ENCODE data around the gene LRRC59. TPM values are rescaled to one million over a fixed set of nuclear protein-coding genes. Genes with fewer than 3 reads are reported as not detected.

Gene LRRC59
- total and polyA plus RNA-seq, 2 of the 13 experiments (the other 11 are each of a cell fraction or from before 2014, with no cell fraction given), result 87.3 to 222 TPM

GRCh38 chr17:50432125-50432762 is 34.9 kb upstream of the LRRC59 start:
- ChIA-PET POLR2A (interaction anchor here (1.0 to 1.8 kb wide), 3 partner anchors 8 to 35 kb away, joined by 3 to 8 read pairs (median 4); partner anchors contain the start of gene LRRC59), CTCF (ENCODE audit: low intra/inter-chr PET ratio, low total read pairs) (no interaction called here)
- H3K9me3 ChIP-seq (ENCODE audit: low read length), result no peaks in the 10 kb centered on the region
- DNase-seq (ENCODE audit: low spot score), result no peak
- no peak overlapping the region for H3K4me2 ChIP-seq (ENCODE audit: low read depth, low read length)
- in situ Hi-C loops (cut with HindIII; ENCODE audit: extremely low pct_ligation_motif_present, low pct_unique_long_range_greater_than_20kb) (no loop called here), intact Hi-C loops (cut with micrococcal nuclease; ENCODE audit: unreplicated experiment) (no loop called here)
- no peaks in the 10 kb centered on the region for H4K20me1 ChIP-seq (ENCODE audit: insufficient read depth, low read length)
- no peak for FAIRE-seq
- peaks cover 0 to 4% of the 10 kb centered on the region in 2 experiments; a peak in 1 of 5 replicates for H3K36me3 ChIP-seq (replicated peaks in 1 of 2; ENCODE audit: control insufficient read depth in 1 of 2, insufficient read depth in 2 of 2, low read length in 2 of 2)
- peak overlapping the region; percentile 24 for H3K27ac ChIP-seq (ENCODE audit: extremely low read length, insufficient read depth, low read length)
- BruUV-seq (replicated peaks), result no TSS peak
- peaks cover 28% of the 10 kb centered on the region for H3K79me2 ChIP-seq (ENCODE audit: insufficient read depth, low read length)
- no peaks in the 10 kb centered on the region; a peak in 1 of 5 replicates for H3K27me3 ChIP-seq (ENCODE audit: control insufficient read depth in 1 of 2, insufficient read depth in 2 of 2, low read length in 2 of 2)
- H3K9ac ChIP-seq (ENCODE audit: insufficient read depth, low read depth, low read length), result no peak overlapping the region
- no peak overlapping the region for H3K4me3 ChIP-seq (replicated peaks in 1 of 3; ENCODE audit: insufficient read depth in 1 of 3, low read depth in 2 of 3, low read length in 3 of 3)
- 94% methylated on average over 4 of the region's 4 CpGs for WGBS (ENCODE audit: low lambda C conversion rate)
- no peak for ATAC-seq
- no peak overlapping the region for H2AFZ ChIP-seq (ENCODE audit: low read length)
- H3K4me1 ChIP-seq (ENCODE audit: insufficient read depth, low read length), result peaks cover 56% of the 10 kb centered on the region
- TF ChIP-seq NR2F6 (IDR thresholded peaks at IDR 0.05), result no peak
- 0 out of 2 replicates have a peak, but pooled peaks have one; percentile 8 for TF ChIP-seq NR2F6 (CRISPR knock-in tag; IDR thresholded peaks at IDR 0.05)
- TF ChIP-seq, protein P1, sequence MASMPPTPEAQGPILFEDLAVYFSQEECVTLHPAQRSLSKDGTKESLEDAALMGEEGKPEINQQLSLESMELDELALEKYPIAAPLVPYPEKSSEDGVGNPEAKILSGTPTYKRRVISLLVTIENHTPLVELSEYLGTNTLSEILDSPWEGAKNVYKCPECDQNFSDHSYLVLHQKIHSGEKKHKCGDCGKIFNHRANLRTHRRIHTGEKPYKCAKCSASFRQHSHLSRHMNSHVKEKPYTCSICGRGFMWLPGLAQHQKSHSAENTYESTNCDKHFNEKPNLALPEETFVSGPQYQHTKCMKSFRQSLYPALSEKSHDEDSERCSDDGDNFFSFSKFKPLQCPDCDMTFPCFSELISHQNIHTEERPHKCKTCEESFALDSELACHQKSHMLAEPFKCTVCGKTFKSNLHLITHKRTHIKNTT (CRISPR knock-in tag; IDR thresholded peaks at IDR 0.05), result no peak
- TF ChIP-seq REPIN1 (CRISPR knock-in tag; IDR thresholded peaks at IDR 0.05; ENCODE audit: borderline replicate concordance, low read depth), result no peak
- TF ChIP-seq, protein P2, sequence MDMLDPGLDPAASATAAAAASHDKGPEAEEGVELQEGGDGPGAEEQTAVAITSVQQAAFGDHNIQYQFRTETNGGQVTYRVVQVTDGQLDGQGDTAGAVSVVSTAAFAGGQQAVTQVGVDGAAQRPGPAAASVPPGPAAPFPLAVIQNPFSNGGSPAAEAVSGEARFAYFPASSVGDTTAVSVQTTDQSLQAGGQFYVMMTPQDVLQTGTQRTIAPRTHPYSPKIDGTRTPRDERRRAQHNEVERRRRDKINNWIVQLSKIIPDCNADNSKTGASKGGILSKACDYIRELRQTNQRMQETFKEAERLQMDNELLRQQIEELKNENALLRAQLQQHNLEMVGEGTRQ (IDR thresholded peaks at IDR 0.05; ENCODE audit: low read depth, low read length), result no peak
- TF ChIP-seq, protein P2 (CRISPR knock-in tag; IDR thresholded peaks at IDR 0.05; ENCODE audit: borderline replicate concordance), result no peak
- no peak for TF ChIP-seq ZNF441 (CRISPR knock-in tag; IDR thresholded peaks at IDR 0.05; ENCODE audit: borderline replicate concordance)
- TF ChIP-seq ARID2 (CRISPR knock-in tag; IDR thresholded peaks at IDR 0.05; ENCODE audit: borderline replicate concordance), result 0 out of 2 replicates have a peak, but pooled peaks have one; percentile 28
- peak; percentile 47 for TF ChIP-seq RBM22 (optimal IDR thresholded peaks at IDR 0.05; ENCODE audit: low read length)
- TF ChIP-seq BCL6 (CRISPR knock-in tag; IDR thresholded peaks at IDR 0.05), result no peak
- TF ChIP-seq THRA (CRISPR knock-in tag; IDR thresholded peaks at IDR 0.05; ENCODE audit: borderline replicate concordance), result 0 out of 2 replicates have a peak, but pooled peaks have one; percentile 32
- TF ChIP-seq TP53 (CRISPR knock-in tag; conservative IDR thresholded peaks at IDR 0.05), result no peak
- no peak for TF ChIP-seq ERF (CRISPR knock-in tag; IDR thresholded peaks at IDR 0.05)
- no peak for TF ChIP-seq SIX1 (CRISPR knock-in tag; IDR thresholded peaks at IDR 0.05; ENCODE audit: borderline replicate concordance)
- TF ChIP-seq ZSCAN30 (CRISPR knock-in tag; IDR thresholded peaks at IDR 0.05), result no peak
- TF ChIP-seq TIGD3 (CRISPR knock-in tag; IDR thresholded peaks at IDR 0.05; ENCODE audit: borderline replicate concordance), result no peak
- TF ChIP-seq TEAD3 (CRISPR knock-in tag; optimal IDR thresholded peaks at IDR 0.05; ENCODE audit: borderline replicate concordance), result peak; percentile 56
- TF ChIP-seq ASH2L (IDR thresholded peaks at IDR 0.05; ENCODE audit: insufficient read length, low read depth, low read length), result no peak
- TF ChIP-seq ZSCAN12 (CRISPR knock-in tag; IDR thresholded peaks at IDR 0.05), result no peak

All from HepG2 (cell line).